H4 (cell line): ENCODE data around the gene SMARCAL1. TPM values are rescaled to one million over a fixed set of nuclear protein-coding genes. Genes with fewer than 3 reads are reported as not detected.
"Not testable (repeated sequence)": the region's sequence is repeated elsewhere in the genome, so short reads cannot be mapped to it uniquely, and the experiment has no call there.

Source experiments
- DNase-seq: peaks from one replicate; pipeline ENCODE4 v3.0.0-alpha.2; 2015; ENCODE audit warnings: low spot score
- total RNA-seq: library from RNA; depleted of rRNA; stranded (reverse); fragments of >200 nt; shearing (Covaris generic); gene quantifications from 2 replicates; pipeline ENCODE4 v1.2.3, GENCODE V29; 2014; rRNA removed

Gene SMARCAL1
- total RNA-seq: 5.2 and 11.5 TPM in 2 replicates

- DNase-seq: peak; percentile 98
Observed at GRCh38 chr2:216412022-216412999, at the start of gene SMARCAL1. Gene SMARCAL1 (plus strand): TSS chr2:216412484. CDS start chr2:216414705, 2,221 bp downstream.

- DNase-seq: peak; percentile 79
Observed at GRCh38 chr2:216362730-216363129, 49.6 kb upstream of the SMARCAL1 start.

- no peak for DNase-seq
Observed at GRCh38 chr2:216363221-216363620, 49.1 kb upstream of the SMARCAL1 start.

GRCh38 chr2:216365518-216365917, 46.8 kb upstream of the SMARCAL1 start:
- no peak for DNase-seq

- DNase-seq: no peak
Observed at GRCh38 chr2:216366777-216367471, 45.4 kb upstream of the SMARCAL1 start.

GRCh38 chr2:216369821-216370220, 42.5 kb upstream of the SMARCAL1 start:
- no peak for DNase-seq

GRCh38 chr2:216370961-216371712, 41.1 kb upstream of the SMARCAL1 start:
- DNase-seq: no peak

GRCh38 chr2:216371721-216372702, 40.3 kb upstream of the SMARCAL1 start, which contains the start of gene MARCHF4:
Gene MARCHF4 (minus strand): TSS chr2:216372483. CDS start chr2:216370260, 2,223 bp downstream.
- DNase-seq: peak; percentile 54

- no peak for DNase-seq
Observed at GRCh38 chr2:216372761-216373291, 39.5 kb upstream of the SMARCAL1 start.

- no peak for DNase-seq
Observed at GRCh38 chr2:216373896-216374295, 38.4 kb upstream of the SMARCAL1 start.

- DNase-seq: no peak
Observed at GRCh38 chr2:216375286-216375685, 37.0 kb upstream of the SMARCAL1 start.

- DNase-seq: no peak
Observed at GRCh38 chr2:216379977-216380376, 32.3 kb upstream of the SMARCAL1 start.

GRCh38 chr2:216384409-216384808, 27.9 kb upstream of the SMARCAL1 start:
- DNase-seq: not testable (repeated sequence)

- DNase-seq: no peak
Observed at GRCh38 chr2:216385478-216385877, 26.8 kb upstream of the SMARCAL1 start.

- no peak for DNase-seq
Observed at GRCh38 chr2:216387262-216387661, 25.0 kb upstream of the SMARCAL1 start.

- DNase-seq: no peak
Observed at GRCh38 chr2:216388046-216388884, 24.0 kb upstream of the SMARCAL1 start.

- DNase-seq: no peak
Observed at GRCh38 chr2:216389570-216389969, 22.7 kb upstream of the SMARCAL1 start.

GRCh38 chr2:216391401-216391800, 20.9 kb upstream of the SMARCAL1 start:
- DNase-seq: peak; percentile 57

GRCh38 chr2:216392018-216392562, 20.2 kb upstream of the SMARCAL1 start:
- no peak for DNase-seq
